Liver (tissue), 9 donors: ENCODE results near the gene TMC1. TPM values are rescaled to one million over a fixed set of nuclear protein-coding genes. Genes with fewer than 3 reads are reported as not detected.
"Not testable (repeated sequence)": the region's sequence is repeated elsewhere in the genome, so short reads cannot be mapped to it uniquely, and the experiment has no call there.

ENCODE experiments used
- DNase-seq: peaks from one replicate; pipeline ENCODE4 v3.0.0-alpha.2; 2017; ENCODE audit warnings: low spot score
- H3K27ac ChIP-seq, 2 donors: one replicate each; pipeline ENCODE4 v1.7.0; 2013; ENCODE audit warnings: inconsistent platforms in 2 of 2, low read length in 2 of 2, control low read depth in 1 of 2, low read depth in 1 of 2, mild to moderate bottlenecking in 1 of 2
- H3K27me3 ChIP-seq, 4 donors: one replicate each; pipeline versions ENCODE4 v1.6.1 to v1.7.0; 2013; ENCODE audit warnings: low read length in 3 of 4, inconsistent platforms in 1 of 4, mild to moderate bottlenecking in 1 of 4, moderate library complexity in 1 of 4; ENCODE audit not compliant: control insufficient read depth in 4 of 4, insufficient read depth in 4 of 4
- H3K36me3 ChIP-seq, 4 donors: one replicate each; pipeline versions ENCODE4 v1.6.1 to v1.7.0; 2013; ENCODE audit warnings: low read length in 3 of 4, mild to moderate bottlenecking in 3 of 4, low read depth in 1 of 4, moderate library complexity in 1 of 4; ENCODE audit not compliant: control insufficient read depth in 4 of 4, insufficient read depth in 3 of 4
- H3K4me1 ChIP-seq, 4 donors: one replicate each; pipeline versions ENCODE4 v1.6.1 to v1.7.0; 2013; ENCODE audit warnings: low read length in 3 of 4, mild to moderate bottlenecking in 3 of 4, moderate library complexity in 1 of 4; ENCODE audit not compliant: control insufficient read depth in 4 of 4, insufficient read depth in 4 of 4
- H3K4me3 ChIP-seq, 3 donors: one replicate each; pipeline versions ENCODE4 v1.6.1 to v1.7.0; 2013; ENCODE audit warnings: low read length in 3 of 3, control low read depth in 1 of 3, low read depth in 1 of 3, mild to moderate bottlenecking in 1 of 3
- H3K9ac ChIP-seq, 2 donors: one replicate each; pipeline ENCODE4 v1.7.0; 2013; ENCODE audit warnings: low read length in 2 of 2, mild to moderate bottlenecking in 2 of 2, moderate library complexity in 2 of 2, control low read depth in 1 of 2, low read depth in 1 of 2
- H3K9me3 ChIP-seq, 4 donors: one replicate each; pipeline versions ENCODE4 v1.6.1 to v1.7.0; 2013; ENCODE audit warnings: low read length in 3 of 4; ENCODE audit not compliant: control insufficient read depth in 4 of 4
- ATF3 ChIP-seq: IDR thresholded peaks from 2 replicates; pipeline ENCODE4 v1.6.1; 2016; ENCODE audit warnings: antibody characterized with exemption
- CTCF ChIP-seq: fragments of 150-350 bp; IDR thresholded peaks from 2 replicates; pipeline ENCODE4 v1.5.1; 2017; ENCODE audit warnings: improper control_type of control experiment, low read depth, low read length; ENCODE audit not compliant: missing input control
- EGR1 ChIP-seq, 2 donors: IDR thresholded peaks; 2 replicates each; pipeline ENCODE4 v1.6.1; 2016 to 2018; ENCODE audit warnings: antibody characterized with exemption in 2 of 2, low read depth in 2 of 2
- FOXA1 ChIP-seq: IDR thresholded peaks from 2 replicates; pipeline ENCODE4 v1.6.1; 2016; ENCODE audit warnings: antibody characterized with exemption
- GABPA ChIP-seq, 2 donors: IDR thresholded peaks in 1 of 2; conservative IDR thresholded peaks in 1 of 2; 2 replicates each; pipeline ENCODE4 v1.6.1; 2016; ENCODE audit warnings: antibody characterized with exemption in 2 of 2, mild to moderate bottlenecking in 1 of 2, moderate library complexity in 1 of 2
- HNF4A ChIP-seq, 2 donors: conservative IDR thresholded peaks; 2 replicates each; pipeline ENCODE4 v1.6.1; 2016; ENCODE audit warnings: antibody characterized with exemption in 2 of 2, mild to moderate bottlenecking in 2 of 2
- HNF4G ChIP-seq: IDR thresholded peaks from 2 replicates; pipeline ENCODE4 v1.6.1; 2016; ENCODE audit warnings: antibody characterized with exemption
- JUND ChIP-seq, 2 donors: IDR thresholded peaks; 2 replicates each; pipeline ENCODE4 v1.6.1; 2016; ENCODE audit warnings: antibody characterized with exemption in 2 of 2
- MAX ChIP-seq: IDR thresholded peaks from 2 replicates; pipeline ENCODE4 v1.6.1; 2016; ENCODE audit warnings: antibody characterized with exemption
- NR2F2 ChIP-seq: IDR thresholded peaks from 2 replicates; pipeline ENCODE4 v1.6.1; 2016; ENCODE audit warnings: antibody characterized with exemption
- RAD21 ChIP-seq, 2 donors: IDR thresholded peaks; 2 replicates each; pipeline ENCODE4 v1.6.1; 2016; ENCODE audit warnings: antibody characterized with exemption in 2 of 2, mild to moderate bottlenecking in 2 of 2
- REST ChIP-seq: IDR thresholded peaks from 2 replicates; pipeline ENCODE4 v1.6.1; 2016; ENCODE audit warnings: antibody characterized with exemption, mild to moderate bottlenecking
- RXRA ChIP-seq, 2 donors: IDR thresholded peaks; 2 replicates each; pipeline ENCODE4 v1.6.1; 2017 to 2018; ENCODE audit warnings: antibody characterized with exemption in 2 of 2, mild to moderate bottlenecking in 1 of 2
- SP1 ChIP-seq: IDR thresholded peaks from 2 replicates; pipeline ENCODE4 v1.6.1; 2018; ENCODE audit warnings: antibody characterized with exemption, mild to moderate bottlenecking
- TAF1 ChIP-seq: conservative IDR thresholded peaks from 2 replicates; pipeline ENCODE4 v1.6.1; 2016; ENCODE audit warnings: antibody characterized with exemption, mild to moderate bottlenecking
- ZBTB33 ChIP-seq: IDR thresholded peaks from 2 replicates; pipeline ENCODE4 v1.6.1; 2016; ENCODE audit warnings: antibody characterized with exemption
- WGBS: extraction: QIAGEN DNeasy Blood & Tissue Kit; methylation state at CpG from one replicate; pipeline ENCODE4 v1.1.7; 2013; 5-methylcytosine and 5-hydroxymethylcytosine counted together
- polyA plus RNA-seq, 2 donors: library from polyadenylated mRNA; stranded (reverse) in 1 of 2; unstranded in 1 of 2; fragments of 200-250 nt in 1 of 2; fragments of >200 nt in 1 of 2; fragmentation: Nextera tagmentation in 1 of 2; extraction: Ambion mirVana in 1 of 2; gene quantifications; one replicate each; pipeline versions ENCODE4 v1.2.1 to v1.2.3, GENCODE V29; 2013 to 2015
- total RNA-seq, 2 donors: library from RNA; depleted of rRNA; stranded (reverse); fragments of >200 nt; gene quantifications; one replicate each; pipeline ENCODE4 v1.2.3, GENCODE V29; 2014
- donor health status: healthy.
- donor health status: healthy.
- donor health status: healthy.
- donor health status: healthy.
- donor health status: healthy.

Gene TMC1
- total and polyA plus RNA-seq, 4 donors, result 0.09 TPM; not detected in 3

- TF ChIP-seq ZBTB33, result no peak
- TF ChIP-seq GABPA (IDR thresholded peaks at IDR 0.05 in 1 of 2, conservative IDR thresholded peaks at IDR 0.05 in 1 of 2), result no peak
- TF ChIP-seq JUND (IDR thresholded peaks at IDR 0.05), result no peak
- TF ChIP-seq FOXA1, result no peak
- no peak for TF ChIP-seq ATF3
Measured at GRCh38 chr9:72844440-72844768, 323.0 kb downstream of the TMC1 start (continued).

GRCh38 chr9:72845052-72845451, 323.6 kb downstream of the TMC1 start:
- H3K9ac ChIP-seq, H3K4me3 ChIP-seq, H3K4me1 ChIP-seq, H3K36me3 ChIP-seq, H3K9me3 ChIP-seq, H3K27ac ChIP-seq, DNase-seq, H3K27me3 ChIP-seq: not testable (repeated sequence)
- WGBS, result 95% methylated on average over 3 of the region's 3 CpGs

GRCh38 chr9:72850209-72850608, 328.8 kb downstream of the TMC1 start:
- not testable (repeated sequence) for DNase-seq

GRCh38 chr9:72855321-72855720, 333.9 kb downstream of the TMC1 start:
- H3K27ac ChIP-seq, result no peak overlapping the region
- H3K9me3 ChIP-seq, result no peaks in the 10 kb centered on the region
- H3K36me3 ChIP-seq, result no peaks in the 10 kb centered on the region
- no peak overlapping the region for H3K9ac ChIP-seq
- TF ChIP-seq HNF4A (conservative IDR thresholded peaks at IDR 0.05) (no peak), RXRA (IDR thresholded peaks at IDR 0.05) (no peak), REST (no peak), TAF1 (no peak), CTCF (no peak), ATF3 (no peak), EGR1 (IDR thresholded peaks at IDR 0.05; ENCODE audit: low read depth in 2 of 2) (no peak), FOXA1 (no peak), SP1 (no peak), RAD21 (IDR thresholded peaks at IDR 0.05) (no peak), NR2F2 (no peak), MAX (no peak), ZBTB33 (no peak), HNF4G (no peak)
- H3K4me1 ChIP-seq, result peaks cover 4 to 16% (median 14%) of the 10 kb centered on the region in 4 donors
- no peak for DNase-seq
- 98% methylated on average over 1 of the region's 1 CpG for WGBS
- no peak overlapping the region for H3K4me3 ChIP-seq
- no peaks in the 10 kb centered on the region for H3K27me3 ChIP-seq

More at GRCh38 chr9:72850209-72850608, 328.8 kb downstream of the TMC1 start:
- 89% methylated on average over 4 of the region's 4 CpGs for WGBS
- not testable (repeated sequence) for H3K9ac ChIP-seq, H3K4me1 ChIP-seq, H3K4me3 ChIP-seq, H3K27me3 ChIP-seq, H3K36me3 ChIP-seq, H3K27ac ChIP-seq, H3K9me3 ChIP-seq
